OCI-LY3 (cell line): ENCODE results near the gene P2RX1.

ENCODE experiments used
- H2AFZ ChIP-seq: fragments of 200-600, 300-600 bp; shearing (Covaris generic); 2 replicates; pipeline ENCODE4 v1.6.0; 2014; ENCODE audit warnings: antibody characterized with exemption, low read depth, low read length
- H3K27ac ChIP-seq: fragments of 200-600, 300-600 bp; sonication (generic); 2 replicates; pipeline ENCODE4 v1.5.1; 2014; ENCODE audit warnings: mild to moderate bottlenecking, low read length, moderate library complexity, mixed read lengths
- H3K27me3 ChIP-seq: fragments of 200-600, 300-600 bp; sonication (generic); 2 replicates; pipeline ENCODE4 v1.6.1; 2014; ENCODE audit warnings: low read depth, low read length, mixed read lengths
- H3K36me3 ChIP-seq: fragments of 200-600, 300-600 bp; sonication (generic); replicated peaks from 2 replicates; pipeline ENCODE3; 2014; ENCODE audit warnings: low read depth, low read length, mixed read lengths
- H3K4me1 ChIP-seq: fragments of 300-600, 200-600 bp; sonication (generic); 2 replicates; pipeline ENCODE4 v1.6.1; 2014; ENCODE audit warnings: low read length, mixed read lengths
- H3K4me2 ChIP-seq: fragments of 200-600, 300-600 bp; sonication (generic); 2 replicates; pipeline ENCODE4 v1.6.1; 2014; ENCODE audit warnings: low read length, mixed read lengths
- H3K4me3 ChIP-seq: fragments of 300-600, 200-600 bp; sonication (generic); 2 replicates; pipeline ENCODE4 v1.5.1; 2014; ENCODE audit warnings: antibody characterized with exemption, mild to moderate bottlenecking, low read length, moderate library complexity
- H3K79me2 ChIP-seq: fragments of 300-600, 200-600 bp; shearing (Covaris generic); 2 replicates; pipeline ENCODE4 v1.6.1; 2014; ENCODE audit warnings: mild to moderate bottlenecking, low read length, mixed read lengths
- H3K9ac ChIP-seq: fragments of 300-600, 200-600 bp; shearing (Covaris generic); 2 replicates; pipeline ENCODE4 v1.6.0; 2014; ENCODE audit warnings: mild to moderate bottlenecking, low read length, moderate library complexity
- H3K9me3 ChIP-seq: fragments of 200-600, 300-600 bp; shearing (Covaris generic); 2 replicates; pipeline ENCODE4 v1.6.1; 2014; ENCODE audit warnings: low read length, mixed read lengths; ENCODE audit not compliant: insufficient read depth
- H4K20me1 ChIP-seq: fragments of 200-600, 300-600 bp; sonication (generic); 2 replicates; pipeline ENCODE4 v1.6.1; 2016; ENCODE audit warnings: low read length, mixed read lengths; ENCODE audit not compliant: insufficient read depth
- CTCF ChIP-seq: fragments of 200-600, 300-600 bp; sonication (generic); IDR thresholded peaks from 2 replicates; pipeline ENCODE4 v1.5.1; 2014; ENCODE audit warnings: antibody characterized with exemption, low read length, low read depth
- EZH2phosphoT487 ChIP-seq: fragments of 200-600 bp; shearing (Covaris generic); IDR thresholded peaks from 2 replicates; pipeline ENCODE4 v1.6.1; 2018; ENCODE audit warnings: antibody characterized with exemption, mixed run types, low read depth

P2RX1 gene

GRCh38 chr17:3873862-3874261 is 42.4 kb downstream of the P2RX1 start:
- no peaks in the 10 kb centered on the region for H3K79me2 ChIP-seq
- H3K27ac ChIP-seq: no peak overlapping the region
- no peak overlapping the region for H3K4me3 ChIP-seq
- no peaks in the 10 kb centered on the region for H3K36me3 ChIP-seq
- H3K4me2 ChIP-seq: no peak overlapping the region
- no peaks in the 10 kb centered on the region for H4K20me1 ChIP-seq
- H3K9ac ChIP-seq: no peak overlapping the region
- no peaks in the 10 kb centered on the region for H3K27me3 ChIP-seq
- no peak overlapping the region for H2AFZ ChIP-seq
- H3K4me1 ChIP-seq: no peaks in the 10 kb centered on the region
- no peaks in the 10 kb centered on the region for H3K9me3 ChIP-seq
- no peak for TF ChIP-seq EZH2phosphoT487

DNA sequence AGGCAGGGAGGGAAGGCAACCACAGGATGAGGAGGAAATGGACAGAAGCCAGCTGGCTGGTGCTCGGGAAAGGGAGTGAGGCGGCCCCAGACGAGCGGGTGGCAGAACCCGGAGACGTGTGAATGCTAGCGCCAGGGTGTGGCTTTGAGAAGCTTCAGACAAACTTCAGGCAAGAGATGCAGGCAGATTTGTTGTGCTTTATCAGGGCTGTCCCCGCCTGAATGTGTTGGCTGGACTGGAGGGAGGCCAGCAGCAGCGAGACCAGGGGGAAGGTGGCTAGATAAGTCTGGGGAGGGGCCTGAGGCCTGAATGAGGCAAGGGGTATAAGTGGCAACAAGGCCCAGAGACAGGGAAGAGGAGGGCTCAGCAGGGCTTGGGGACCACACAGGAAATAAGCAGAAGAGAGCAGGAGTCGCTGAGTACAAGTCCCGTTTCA is 45.4 kb downstream of the P2RX1 start:
- H2AFZ ChIP-seq: no peak overlapping the region
- H3K4me1 ChIP-seq: peaks cover 13% of the 10 kb centered on the region
- H3K27ac ChIP-seq: no peak overlapping the region
- no peaks in the 10 kb centered on the region for H3K36me3 ChIP-seq
- H3K4me2 ChIP-seq: no peak overlapping the region
- no peaks in the 10 kb centered on the region for H4K20me1 ChIP-seq
- H3K79me2 ChIP-seq: no peaks in the 10 kb centered on the region
- H3K4me3 ChIP-seq: no peak overlapping the region
- H3K27me3 ChIP-seq: no peaks in the 10 kb centered on the region
- TF ChIP-seq EZH2phosphoT487 (no peak), CTCF (no peak)
- no peaks in the 10 kb centered on the region for H3K9me3 ChIP-seq
- H3K9ac ChIP-seq: no peak overlapping the region

GRCh38 chr17:3867606-3868005 is 48.7 kb downstream of the P2RX1 start:
- H3K4me1 ChIP-seq: peaks cover 13% of the 10 kb centered on the region
- no peaks in the 10 kb centered on the region for H3K27me3 ChIP-seq
- H3K79me2 ChIP-seq: no peaks in the 10 kb centered on the region
- no peak for TF ChIP-seq EZH2phosphoT487
- no peak for TF ChIP-seq CTCF
- no peaks in the 10 kb centered on the region for H3K9me3 ChIP-seq
- H3K36me3 ChIP-seq: no peaks in the 10 kb centered on the region
- H3K4me3 ChIP-seq: peak overlapping the region; percentile 32; the same call in 1 of the 2 replicates
- no peaks in the 10 kb centered on the region for H4K20me1 ChIP-seq
- H3K4me2 ChIP-seq: peak overlapping the region; percentile 59
- peak overlapping the region; percentile 29; the same call in 1 of the 2 replicates for H3K9ac ChIP-seq
- peak overlapping the region; percentile 91 for H2AFZ ChIP-seq
- peak overlapping the region; percentile 40; the same call in 1 of the 2 replicates for H3K27ac ChIP-seq

- Histone ChIP-seq H3K36me3 (no peaks in the 10 kb centered on the region), H3K4me2 (peak overlapping the region; percentile 59)
Measured at GRCh38 chr17:3867106-3867505, 49.2 kb downstream of the P2RX1 start.

More at GRCh38 chr17:3867106-3867505, 49.2 kb downstream of the P2RX1 start:
- Histone ChIP-seq H3K27me3 (no peaks in the 10 kb centered on the region), H3K9ac (peak overlapping the region; percentile 29; the same call in 1 of the 2 replicates), H3K9me3 (no peaks in the 10 kb centered on the region), H2AFZ (peak overlapping the region; percentile 91), H3K27ac (peak overlapping the region; percentile 40; the same call in 1 of the 2 replicates), H4K20me1 (no peaks in the 10 kb centered on the region), H3K79me2 (no peaks in the 10 kb centered on the region), H3K4me3 (peak overlapping the region; percentile 32; the same call in 1 of the 2 replicates), H3K4me1 (peaks cover 13% of the 10 kb centered on the region)
- no peak for TF ChIP-seq CTCF
- no peak for TF ChIP-seq EZH2phosphoT487
